Sigmoid colon (tissue), 7 donors: ENCODE measurements around the gene TARDBP. TPM values are rescaled to one million over a fixed set of nuclear protein-coding genes. Genes with fewer than 3 reads are reported as not detected.
"Not testable (repeated sequence)": the region's sequence is repeated elsewhere in the genome, so short reads cannot be mapped to it uniquely, and the experiment has no call there.

Source experiments
- DNase-seq: peaks from one replicate; pipeline ENCODE4 v3.0.0-alpha.2; 2019
- H3K27ac ChIP-seq, 4 donors: fragments of 200-600 bp; sonication (generic); one replicate each; pipeline ENCODE4 v1.5.1; 2016 to 2019; ENCODE audit warnings: mild to moderate bottlenecking in 1 of 4
- H3K27me3 ChIP-seq, 3 donors: fragments of 200-600 bp; sonication (generic); one replicate each; pipeline ENCODE4 v1.5.1; 2019; ENCODE audit warnings: mild to moderate bottlenecking in 1 of 3
- H3K36me3 ChIP-seq, 4 donors: fragments of 200-600 bp; sonication (generic); one replicate each; pipeline ENCODE4 v1.5.1; 2016 to 2019
- H3K4me1 ChIP-seq, 4 donors: fragments of 200-600 bp; sonication (generic); one replicate each; pipeline ENCODE4 v1.5.1; 2017 to 2019
- H3K4me3 ChIP-seq, 4 donors: fragments of 200-600 bp; sonication (generic); one replicate each; pipeline ENCODE4 v1.5.1; 2017 to 2019; ENCODE audit warnings: mild to moderate bottlenecking in 2 of 4, moderate library complexity in 1 of 4
- H3K9me3 ChIP-seq, 4 donors: fragments of 200-600 bp in 3 of 4; sonication (generic) in 3 of 4; one replicate each; pipeline versions ENCODE4 v1.5.1 to v1.6.1; 2013 to 2019
- EP300 ChIP-seq, 4 donors: sonication (generic); formaldehyde crosslinking; IDR thresholded peaks; one replicate each; pipeline ENCODE4 v1.6.1; 2017; ENCODE audit warnings: antibody characterized with exemption in 4 of 4
- POLR2A ChIP-seq, 2 donors: fragments of 450-650 bp; IDR thresholded peaks; one replicate each; pipeline ENCODE4 v1.6.1; 2016; ENCODE audit warnings: antibody characterized with exemption in 2 of 2, mild to moderate bottlenecking in 2 of 2, moderate library complexity in 2 of 2
- POLR2AphosphoS5 ChIP-seq, 4 donors: sonication (generic); formaldehyde crosslinking; IDR thresholded peaks; one replicate each; pipeline ENCODE4 v1.6.1; 2017; ENCODE audit warnings: antibody characterized with exemption in 4 of 4
- WGBS, 2 donors: extraction: QIAGEN DNeasy Blood & Tissue Kit; methylation state at CpG; one replicate each; pipeline ENCODE4 v1.1.7; 2013; 5-methylcytosine and 5-hydroxymethylcytosine counted together
- intact Hi-C: fragments of 100-400 bp; cut with DNase I; formaldehyde crosslinking; loops from one replicate; pipeline ENCODE4 v1.15.1; 2023
- polyA plus RNA-seq, 3 donors: library from polyadenylated mRNA; stranded (reverse); fragments of 200-250 nt; gene quantifications; one replicate each; pipeline ENCODE4 v1.2.3, GENCODE V29; 2013
- total RNA-seq, 4 donors: library from RNA; depleted of rRNA; stranded (reverse); fragments of >200 nt; gene quantifications; one replicate each; pipeline ENCODE4 v1.1.0, GENCODE V29; 2016
- TF ChIP-seq, protein P1 (sequence below), 4 experiments: fragments of 450-650 bp in 3 of 4; fragments of 200-600 bp in 1 of 4; IDR thresholded peaks; one replicate each; pipeline ENCODE4 v1.5.1; 2016 to 2019; ENCODE audit warnings: antibody characterized with exemption in 4 of 4, mild to moderate bottlenecking in 3 of 4, moderate library complexity in 2 of 4
- donor health status: healthy with polysubstance abuse.
- donor health status: Bipolar disorder and iron deficiency.
- donor health status: healthy.

Gene TARDBP
- total and polyA plus RNA-seq, 7 donors: 68.6 to 158 (median 123) TPM

- peak; percentile 79 for DNase-seq
- TF ChIP-seq, protein P1, sequence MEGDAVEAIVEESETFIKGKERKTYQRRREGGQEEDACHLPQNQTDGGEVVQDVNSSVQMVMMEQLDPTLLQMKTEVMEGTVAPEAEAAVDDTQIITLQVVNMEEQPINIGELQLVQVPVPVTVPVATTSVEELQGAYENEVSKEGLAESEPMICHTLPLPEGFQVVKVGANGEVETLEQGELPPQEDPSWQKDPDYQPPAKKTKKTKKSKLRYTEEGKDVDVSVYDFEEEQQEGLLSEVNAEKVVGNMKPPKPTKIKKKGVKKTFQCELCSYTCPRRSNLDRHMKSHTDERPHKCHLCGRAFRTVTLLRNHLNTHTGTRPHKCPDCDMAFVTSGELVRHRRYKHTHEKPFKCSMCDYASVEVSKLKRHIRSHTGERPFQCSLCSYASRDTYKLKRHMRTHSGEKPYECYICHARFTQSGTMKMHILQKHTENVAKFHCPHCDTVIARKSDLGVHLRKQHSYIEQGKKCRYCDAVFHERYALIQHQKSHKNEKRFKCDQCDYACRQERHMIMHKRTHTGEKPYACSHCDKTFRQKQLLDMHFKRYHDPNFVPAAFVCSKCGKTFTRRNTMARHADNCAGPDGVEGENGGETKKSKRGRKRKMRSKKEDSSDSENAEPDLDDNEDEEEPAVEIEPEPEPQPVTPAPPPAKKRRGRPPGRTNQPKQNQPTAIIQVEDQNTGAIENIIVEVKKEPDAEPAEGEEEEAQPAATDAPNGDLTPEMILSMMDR (IDR thresholded peaks at IDR 0.05): no peak
- TF ChIP-seq POLR2AphosphoS5 (IDR thresholded peaks at IDR 0.05): peak in 1 of 4 donors; percentile 11
- no peak for TF ChIP-seq POLR2A (IDR thresholded peaks at IDR 0.05)
- TF ChIP-seq EP300 (IDR thresholded peaks at IDR 0.05): no peak
- WGBS, 2 donors: 71 to 76% methylated on average over 9 of the region's 9 CpGs
Observed at GRCh38 chr1:10980841-10981727, 31.4 kb upstream of the TARDBP start.

DNA sequence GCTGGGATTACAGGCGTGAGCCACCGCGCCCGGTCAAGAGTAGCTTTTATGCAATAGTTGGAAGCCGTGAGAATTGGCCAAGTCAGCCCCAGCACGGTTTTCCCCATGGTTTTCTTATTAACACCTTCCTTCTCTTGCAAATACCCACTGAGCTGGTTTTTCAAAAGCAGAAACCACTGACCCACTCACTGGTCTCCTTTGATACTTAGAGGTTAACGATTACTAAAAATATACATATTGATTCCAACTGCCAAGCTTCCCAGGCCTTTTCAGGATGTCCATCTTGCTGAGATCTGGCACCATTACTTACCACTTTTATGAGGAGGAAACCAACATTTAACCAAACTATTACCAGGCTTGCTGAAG lies 25.9 kb upstream of the TARDBP start:
- Histone ChIP-seq H3K27ac (no peak overlapping the region), H3K4me3 (no peak overlapping the region), H3K36me3 (no peaks in the 10 kb centered on the region), H3K9me3 (no peaks in the 10 kb centered on the region), H3K27me3 (no peaks in the 10 kb centered on the region), H3K4me1 (no peaks in the 10 kb centered on the region)
- no peak for DNase-seq
- WGBS, 2 donors: 74 to 77% methylated on average over 7 of the region's 7 CpGs
- intact Hi-C loops: no loop called here
- TF ChIP-seq POLR2AphosphoS5 (IDR thresholded peaks at IDR 0.05) (no peak), POLR2A (IDR thresholded peaks at IDR 0.05) (no peak), EP300 (IDR thresholded peaks at IDR 0.05) (no peak)
- TF ChIP-seq, protein P1 (IDR thresholded peaks at IDR 0.05): no peak

More at GRCh38 chr1:10980841-10981727, 31.4 kb upstream of the TARDBP start:
- Histone ChIP-seq H3K4me3 (peak overlapping the region in 3 of 4 donors; percentile 22 to 35 (median 31)), H3K9me3 (no peaks in the 10 kb centered on the region), H3K36me3 (no peaks in the 10 kb centered on the region), H3K27ac (peak overlapping the region; percentile 76 to 80 (median 80)), H3K27me3 (no peaks in the 10 kb centered on the region), H3K4me1 (peaks cover 0 to 22% (median 20%) of the 10 kb centered on the region in 4 donors)
- intact Hi-C loops: loop anchor here (2.0 kb wide), 1 partner anchor 32 kb away; the partner anchor contains the start of gene TARDBP

DNA sequence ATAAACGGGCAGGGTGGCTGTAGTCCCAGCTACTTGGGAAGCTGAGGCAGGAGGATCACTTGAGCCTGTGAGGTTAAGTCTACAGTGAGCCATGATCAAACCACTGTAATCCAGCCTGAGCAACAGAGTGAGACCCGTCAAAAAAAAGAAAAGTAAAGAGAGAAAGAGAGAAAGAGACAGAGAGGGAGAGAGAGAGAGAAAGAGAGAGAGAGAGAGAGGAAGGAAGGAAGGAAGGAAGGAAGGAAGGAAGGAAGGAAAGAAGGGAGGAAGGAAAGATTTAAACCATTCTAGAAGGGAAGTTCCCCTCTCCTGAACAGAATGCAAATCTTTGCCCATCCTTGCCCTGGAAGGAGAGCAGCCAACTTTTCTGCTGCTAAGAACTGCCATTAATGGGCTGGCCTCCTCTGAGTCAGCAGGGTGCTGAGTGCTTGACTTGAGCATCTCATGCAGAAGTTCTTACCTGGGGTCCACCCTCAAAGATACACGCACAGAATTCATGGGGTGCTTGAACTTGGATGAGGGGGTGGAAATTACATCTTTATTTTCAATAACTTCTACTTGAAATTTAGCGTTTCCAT lies 24.5 kb upstream of the TARDBP start:
- H3K27ac ChIP-seq: no peak overlapping the region
- H3K4me1 ChIP-seq: no peaks in the 10 kb centered on the region
- H3K4me3 ChIP-seq: no peak overlapping the region
- H3K9me3 ChIP-seq: no peaks in the 10 kb centered on the region
- 67 to 84% methylated on average over 4 of the region's 4 CpGs for WGBS, 2 donors
- intact Hi-C loops: no loop called here
- no peaks in the 10 kb centered on the region for H3K36me3 ChIP-seq
- H3K27me3 ChIP-seq: no peaks in the 10 kb centered on the region
- no peak for DNase-seq
- TF ChIP-seq, protein P1 (IDR thresholded peaks at IDR 0.05): no peak
- no peak for TF ChIP-seq EP300 (IDR thresholded peaks at IDR 0.05)
- TF ChIP-seq POLR2A (IDR thresholded peaks at IDR 0.05): no peak
- no peak for TF ChIP-seq POLR2AphosphoS5 (IDR thresholded peaks at IDR 0.05)

- 93% methylated on average over 5 of the region's 5 CpGs for WGBS, 2 donors
- Histone ChIP-seq H3K9me3 (no peaks in the 10 kb centered on the region), H3K27me3 (no peaks in the 10 kb centered on the region), H3K4me1 (no peaks in the 10 kb centered on the region), H3K4me3 (no peak overlapping the region), H3K27ac (no peak overlapping the region), H3K36me3 (no peaks in the 10 kb centered on the region)
- intact Hi-C loops: no loop called here
- TF ChIP-seq POLR2AphosphoS5 (IDR thresholded peaks at IDR 0.05) (no peak), EP300 (IDR thresholded peaks at IDR 0.05) (no peak), POLR2A (IDR thresholded peaks at IDR 0.05) (no peak)
- TF ChIP-seq, protein P1 (IDR thresholded peaks at IDR 0.05): no peak
- no peak for DNase-seq
Observed at GRCh38 chr1:10989095-10989494, 23.4 kb upstream of the TARDBP start.

GRCh38 chr1:10989920-10990516 lies 22.4 kb upstream of the TARDBP start:
- 84 to 90% methylated on average over 6 of the region's 6 CpGs for WGBS, 2 donors

More at GRCh38 chr1:10989920-10990516, 22.4 kb upstream of the TARDBP start:
- H3K27ac ChIP-seq, H3K9me3 ChIP-seq, H3K4me3 ChIP-seq, H3K27me3 ChIP-seq, H3K4me1 ChIP-seq, intact Hi-C loops, H3K36me3 ChIP-seq, DNase-seq: not testable (repeated sequence)
